ENCODE measurements around the gene AGAP5. TPM values are rescaled to one million over a fixed set of nuclear protein-coding genes. Genes with fewer than 3 reads are reported as not detected.

AGAP5 gene
- polyA plus RNA-seq, 1 of the 3 experiments (the other 2 are of a cell fraction): 3.8 TPM

GRCh38 chr10:73647211-73647874 lies 50.6 kb downstream of the AGAP5 start:
- Histone ChIP-seq H3K4me2 (peak overlapping the region; percentile 85), H3K9ac (peak overlapping the region; percentile 71), H3K9me2 (no peaks in the 10 kb centered on the region), H3K4me3 (ENCODE audit: low read depth in 2 of 2, low read length in 1 of 2) (peak overlapping the region; percentile 70 to 79), H3K27me3 (ENCODE audit: insufficient read depth) (no peaks in the 10 kb centered on the region), H2AFZ (ENCODE audit: low read depth) (peak overlapping the region; percentile 95), H3K79me2 (ENCODE audit: insufficient read depth) (no peaks in the 10 kb centered on the region), H4K20me1 (ENCODE audit: insufficient read depth) (no peaks in the 10 kb centered on the region), H3K36me3 (replicated peaks in 1 of 2; ENCODE audit: control insufficient read depth in 1 of 2, insufficient read depth in 2 of 2, low read length in 1 of 2) (no peaks in the 10 kb centered on the region), H3K4me1 (ENCODE audit: control insufficient read depth in 1 of 2, insufficient read depth in 2 of 2, low read depth in 1 of 2, low read length in 1 of 2) (peaks cover 4 to 16% of the 10 kb centered on the region in 2 experiments; a peak in 1 of 4 replicates), H3K9me3 (no peaks in the 10 kb centered on the region), H3F3A (replicated peaks; ENCODE audit: insufficient read depth) (peaks cover 4% of the 10 kb centered on the region), H3K27ac (ENCODE audit: low read depth in 2 of 2, low read length in 1 of 2) (peak overlapping the region in 1 of 2 experiments; percentile 81)
- ChIA-PET CTCF (interaction anchor here (0.7 to 17.2 kb wide), 9 partner anchors 11 to 400 kb away, joined by 3 to 216 read pairs (median 4); partner anchors contain the start of gene DNAJC9), POLR2A (interaction anchor here (1.2 to 1.4 kb wide), 4 partner anchors 20 to 395 kb away, joined by 3 to 8 read pairs (median 4); partner anchors contain the start of genes MRPS16 and SEC24C)
- peak; percentile 96 for DNase-seq
- 33% methylated on average over 20 of the region's 32 CpGs for WGBS (ENCODE audit: low lambda C conversion rate)
- no peak for TF ChIP-seq RXRA (IDR thresholded peaks at IDR 0.05; ENCODE audit: borderline replicate concordance, low read depth)
- TF ChIP-seq MAX (IDR thresholded peaks at IDR 0.05; ENCODE audit: low read depth): no peak
- no peak for TF ChIP-seq RFX5 (IDR thresholded peaks at IDR 0.05; ENCODE audit: low read length)
- no peak for TF ChIP-seq TEAD4 (IDR thresholded peaks at IDR 0.05; ENCODE audit: borderline replicate concordance, insufficient read depth)
- TF ChIP-seq FOSL2 (IDR thresholded peaks at IDR 0.05; ENCODE audit: borderline replicate concordance, low read depth): no peak
- TF ChIP-seq GATA2 (CRISPR knock-in tag; IDR thresholded peaks at IDR 0.05): no peak
- TF ChIP-seq EP300 (IDR thresholded peaks at IDR 0.05; ENCODE audit: borderline replicate concordance in 1 of 2, low read depth in 1 of 2, low read length in 1 of 2): no peak
- TF ChIP-seq FOXJ3 (CRISPR knock-in tag; IDR thresholded peaks at IDR 0.05): no peak
- TF ChIP-seq CTCF (IDR thresholded peaks at IDR 0.05): no peak
- TF ChIP-seq USF1 (IDR thresholded peaks at IDR 0.05; ENCODE audit: borderline replicate concordance, low read depth): peak; percentile 91
- no peak for TF ChIP-seq JUND (IDR thresholded peaks at IDR 0.05)
- TF ChIP-seq FOXM1 (IDR thresholded peaks at IDR 0.05; ENCODE audit: low read depth): no peak
- TF ChIP-seq MEF2A (IDR thresholded peaks at IDR 0.05; ENCODE audit: borderline replicate concordance, low read depth): no peak
- no peak for TF ChIP-seq EZH2phosphoT487 (IDR thresholded peaks at IDR 0.05; ENCODE audit: borderline replicate concordance, low read depth)
- no peak for TF ChIP-seq SMC3 (IDR thresholded peaks at IDR 0.05; ENCODE audit: low read depth, low read length)
- TF ChIP-seq NRF1 (IDR thresholded peaks at IDR 0.05; ENCODE audit: low read depth, low read length): no peak
- TF ChIP-seq GABPA (IDR thresholded peaks at IDR 0.05; ENCODE audit: low read depth): peak; percentile 70
- TF ChIP-seq RAD21 (IDR thresholded peaks at IDR 0.05; ENCODE audit: low read length): no peak
- TF ChIP-seq POLR2AphosphoS5 (IDR thresholded peaks at IDR 0.05; ENCODE audit: low read depth, low read length): peak; percentile 70
- no peak for TF ChIP-seq RCOR1 (IDR thresholded peaks at IDR 0.05; ENCODE audit: low read length)
- TF ChIP-seq NFIC (IDR thresholded peaks at IDR 0.05; ENCODE audit: borderline replicate concordance): no peak
- TF ChIP-seq TCF12 (IDR thresholded peaks at IDR 0.05): no peak
- TF ChIP-seq USF2 (IDR thresholded peaks at IDR 0.05; ENCODE audit: borderline replicate concordance, low read depth, low read length): peak; percentile 76
- no peak for TF ChIP-seq IRF3 (IDR thresholded peaks at IDR 0.05; ENCODE audit: low read depth, low read length)
- TF ChIP-seq ELF1 (IDR thresholded peaks at IDR 0.05): peak; percentile 66
- no peak for TF ChIP-seq PBX3 (IDR thresholded peaks at IDR 0.05)
- TF ChIP-seq MXI1 (IDR thresholded peaks at IDR 0.05; ENCODE audit: low read depth, low read length): peak; percentile 37; the same call in 1 of the 2 replicates
